KMS-11 (cell line): ENCODE data around the gene PLEKHF1.

ENCODE experiments used
- H2AFZ ChIP-seq: fragments of 200-600 bp; sonication (generic); 2 replicates; pipeline ENCODE4 v1.6.1; 2016; ENCODE audit warnings: antibody characterized with exemption, mixed run types, low read depth
- H3K27ac ChIP-seq: fragments of 200-600 bp; sonication (generic); 2 replicates; pipeline ENCODE4 v1.6.1; 2016; ENCODE audit warnings: mild to moderate bottlenecking, mixed run types
- H3K27me3 ChIP-seq: fragments of 200-600 bp; sonication (generic); 2 replicates; pipeline ENCODE4 v1.6.1; 2017; ENCODE audit warnings: mild to moderate bottlenecking, low read depth, mixed run types, moderate library complexity; ENCODE audit not compliant: insufficient read depth
- H3K36me3 ChIP-seq: fragments of 200-600 bp; sonication (generic); 2 replicates; pipeline ENCODE4 v1.6.1; 2017; ENCODE audit warnings: mild to moderate bottlenecking, mixed run types; ENCODE audit not compliant: insufficient read depth
- H3K4me1 ChIP-seq: fragments of 200-600 bp; sonication (generic); 2 replicates; pipeline ENCODE4 v1.6.1; 2016; ENCODE audit warnings: mild to moderate bottlenecking, low read depth, mixed run types; ENCODE audit not compliant: poor library complexity, severe bottlenecking
- H3K4me2 ChIP-seq: fragments of 200-600 bp; sonication (generic); 2 replicates; pipeline ENCODE4 v1.7.0; 2016; ENCODE audit warnings: mild to moderate bottlenecking, mixed run types
- H3K4me3 ChIP-seq: fragments of 200-600 bp; sonication (generic); IDR thresholded peaks from 2 replicates; pipeline ENCODE4 v1.6.1; 2017; ENCODE audit warnings: low read depth, low read length, mixed read lengths; ENCODE audit not compliant: insufficient read depth
- H3K79me2 ChIP-seq: fragments of 200-600 bp; sonication (generic); 2 replicates; pipeline ENCODE4 v1.6.1; 2016; ENCODE audit warnings: low read depth, mixed run types; ENCODE audit not compliant: insufficient read depth
- H3K9ac ChIP-seq: fragments of 200-600 bp; sonication (generic); 2 replicates; pipeline ENCODE4 v1.6.1; 2016; ENCODE audit warnings: mild to moderate bottlenecking, mixed run types
- H4K20me1 ChIP-seq: fragments of 200-600 bp; sonication (generic); 2 replicates; pipeline ENCODE4 v1.6.1; 2016; ENCODE audit warnings: mild to moderate bottlenecking, mixed run types; ENCODE audit not compliant: insufficient read depth
- CTCF ChIP-seq: fragments of 200-600 bp; sonication (generic); conservative IDR thresholded peaks from 2 replicates; pipeline ENCODE4 v1.6.1; 2017; ENCODE audit warnings: low read depth, mild to moderate bottlenecking, antibody characterized with exemption, low read length, moderate library complexity, mixed read lengths

PLEKHF1 gene

GRCh38 chr19:29677001-29677817, 11.9 kb downstream of the PLEKHF1 start:
- Histone ChIP-seq H3K9ac (no peak overlapping the region), H3K79me2 (no peaks in the 10 kb centered on the region), H3K4me1 (no peaks in the 10 kb centered on the region), H2AFZ (no peak overlapping the region), H3K36me3 (no peaks in the 10 kb centered on the region), H3K27me3 (no peaks in the 10 kb centered on the region), H4K20me1 (no peaks in the 10 kb centered on the region), H3K4me2 (no peak overlapping the region), H3K27ac (no peak overlapping the region), H3K4me3 (no peak overlapping the region)
- TF ChIP-seq CTCF: no peak

GRCh38 chr19:29678484-29679106, 13.3 kb downstream of the PLEKHF1 start:
- Histone ChIP-seq H3K4me2 (no peak overlapping the region), H3K4me3 (no peak overlapping the region), H3K79me2 (no peaks in the 10 kb centered on the region), H3K9ac (no peak overlapping the region), H3K36me3 (no peaks in the 10 kb centered on the region), H3K27ac (no peak overlapping the region), H3K4me1 (no peaks in the 10 kb centered on the region), H3K27me3 (no peaks in the 10 kb centered on the region), H4K20me1 (no peaks in the 10 kb centered on the region), H2AFZ (no peak overlapping the region)
- no peak for TF ChIP-seq CTCF

- Histone ChIP-seq H3K27ac (no peak overlapping the region), H3K4me1 (no peaks in the 10 kb centered on the region)
These were observed 14.4 kb downstream of the PLEKHF1 start for GRCh38 chr19:29679598-29680210.

GRCh38 chr19:29680447-29680846, 15.2 kb downstream of the PLEKHF1 start:
- H3K27me3 ChIP-seq: no peaks in the 10 kb centered on the region
- H3K4me2 ChIP-seq: no peak overlapping the region
- H4K20me1 ChIP-seq: no peaks in the 10 kb centered on the region
- H3K9ac ChIP-seq: no peak overlapping the region
- H3K27ac ChIP-seq: no peak overlapping the region
- no peaks in the 10 kb centered on the region for H3K4me1 ChIP-seq
- H3K36me3 ChIP-seq: no peaks in the 10 kb centered on the region
- no peak overlapping the region for H2AFZ ChIP-seq
- no peak for TF ChIP-seq CTCF
- H3K79me2 ChIP-seq: no peaks in the 10 kb centered on the region
- no peak overlapping the region for H3K4me3 ChIP-seq

More at GRCh38 chr19:29679598-29680210, 14.4 kb downstream of the PLEKHF1 start:
- Histone ChIP-seq H3K4me3 (no peak overlapping the region), H3K36me3 (no peaks in the 10 kb centered on the region), H3K9ac (no peak overlapping the region), H3K4me2 (no peak overlapping the region), H3K27me3 (no peaks in the 10 kb centered on the region), H4K20me1 (no peaks in the 10 kb centered on the region), H2AFZ (no peak overlapping the region), H3K79me2 (no peaks in the 10 kb centered on the region)
- no peak for TF ChIP-seq CTCF
